NB4 (cell line): ENCODE data around the gene INO80E.
A peak's percentile ranks its signal among the peaks of the same experiment; 100 is the strongest.

Experiments used
- MYC ChIP-seq: IDR thresholded peaks from 2 replicates; pipeline ENCODE4 v1.6.1; 2011; ENCODE audit warnings: low read depth, low read length
- POLR2A ChIP-seq: IDR thresholded peaks from 2 replicates; pipeline ENCODE4 v1.6.1; 2011; ENCODE audit warnings: mild to moderate bottlenecking; ENCODE audit not compliant: insufficient read length; ENCODE audit errors: extremely low read depth
- TF ChIP-seq, protein P1 (sequence below): IDR thresholded peaks from one replicate; pipeline ENCODE4 v1.5.1; 2012; ENCODE audit warnings: low read depth, low read length
- TF ChIP-seq, protein P2 (sequence below): IDR thresholded peaks from 2 replicates; pipeline ENCODE4 v1.6.1; 2011; ENCODE audit warnings: low read depth, low read length

GRCh38 chr16:30052671-30053372, 56.8 kb downstream of the INO80E start:
- TF ChIP-seq, protein P1, sequence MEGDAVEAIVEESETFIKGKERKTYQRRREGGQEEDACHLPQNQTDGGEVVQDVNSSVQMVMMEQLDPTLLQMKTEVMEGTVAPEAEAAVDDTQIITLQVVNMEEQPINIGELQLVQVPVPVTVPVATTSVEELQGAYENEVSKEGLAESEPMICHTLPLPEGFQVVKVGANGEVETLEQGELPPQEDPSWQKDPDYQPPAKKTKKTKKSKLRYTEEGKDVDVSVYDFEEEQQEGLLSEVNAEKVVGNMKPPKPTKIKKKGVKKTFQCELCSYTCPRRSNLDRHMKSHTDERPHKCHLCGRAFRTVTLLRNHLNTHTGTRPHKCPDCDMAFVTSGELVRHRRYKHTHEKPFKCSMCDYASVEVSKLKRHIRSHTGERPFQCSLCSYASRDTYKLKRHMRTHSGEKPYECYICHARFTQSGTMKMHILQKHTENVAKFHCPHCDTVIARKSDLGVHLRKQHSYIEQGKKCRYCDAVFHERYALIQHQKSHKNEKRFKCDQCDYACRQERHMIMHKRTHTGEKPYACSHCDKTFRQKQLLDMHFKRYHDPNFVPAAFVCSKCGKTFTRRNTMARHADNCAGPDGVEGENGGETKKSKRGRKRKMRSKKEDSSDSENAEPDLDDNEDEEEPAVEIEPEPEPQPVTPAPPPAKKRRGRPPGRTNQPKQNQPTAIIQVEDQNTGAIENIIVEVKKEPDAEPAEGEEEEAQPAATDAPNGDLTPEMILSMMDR: no peak
- TF ChIP-seq POLR2A: peak; percentile 47
- TF ChIP-seq, protein P2, sequence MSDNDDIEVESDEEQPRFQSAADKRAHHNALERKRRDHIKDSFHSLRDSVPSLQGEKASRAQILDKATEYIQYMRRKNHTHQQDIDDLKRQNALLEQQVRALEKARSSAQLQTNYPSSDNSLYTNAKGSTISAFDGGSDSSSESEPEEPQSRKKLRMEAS: peak; percentile 89
- peak; percentile 85 for TF ChIP-seq MYC
